A673 (cell line): ENCODE measurements around the gene INPP4A.

ENCODE experiments used
- EZH2 ChIP-seq: fragments of 200-600 bp; sonication (generic); IDR thresholded peaks from 2 replicates; pipeline ENCODE4 v1.6.1; 2017; ENCODE audit warnings: borderline replicate concordance, low read depth, mild to moderate bottlenecking, mixed read lengths, antibody characterized with exemption, low read length; ENCODE audit not compliant: poor library complexity, severe bottlenecking
- TF ChIP-seq, protein P1 (sequence below): fragments of 300-800, 200-600 bp; sonication (generic); conservative IDR thresholded peaks from 2 replicates; pipeline ENCODE4 v1.5.1; 2017; ENCODE audit warnings: low read depth, mild to moderate bottlenecking, antibody characterized with exemption, low read length, moderate library complexity, mixed read lengths

DNA sequence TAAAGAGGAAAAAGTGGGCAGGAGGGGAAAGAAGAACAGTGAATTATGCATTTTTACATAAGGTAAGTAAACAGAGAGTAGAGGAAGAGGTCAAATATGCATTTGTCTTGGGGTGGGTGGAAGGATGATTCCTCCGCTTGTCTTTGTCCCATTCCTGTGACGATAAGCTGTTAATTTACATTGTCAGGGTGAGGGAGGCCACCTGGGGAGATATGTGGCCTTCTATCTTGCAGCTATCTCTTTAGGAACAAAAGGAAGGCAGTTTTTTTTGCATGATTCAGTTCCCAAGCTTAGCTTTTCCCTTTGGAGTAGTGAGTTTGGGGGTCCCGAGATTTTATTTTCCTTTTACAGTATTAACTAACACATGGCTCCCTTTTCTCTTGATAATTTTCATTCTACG lies 2.2 kb upstream of the INPP4A start:
- TF ChIP-seq, protein P1, sequence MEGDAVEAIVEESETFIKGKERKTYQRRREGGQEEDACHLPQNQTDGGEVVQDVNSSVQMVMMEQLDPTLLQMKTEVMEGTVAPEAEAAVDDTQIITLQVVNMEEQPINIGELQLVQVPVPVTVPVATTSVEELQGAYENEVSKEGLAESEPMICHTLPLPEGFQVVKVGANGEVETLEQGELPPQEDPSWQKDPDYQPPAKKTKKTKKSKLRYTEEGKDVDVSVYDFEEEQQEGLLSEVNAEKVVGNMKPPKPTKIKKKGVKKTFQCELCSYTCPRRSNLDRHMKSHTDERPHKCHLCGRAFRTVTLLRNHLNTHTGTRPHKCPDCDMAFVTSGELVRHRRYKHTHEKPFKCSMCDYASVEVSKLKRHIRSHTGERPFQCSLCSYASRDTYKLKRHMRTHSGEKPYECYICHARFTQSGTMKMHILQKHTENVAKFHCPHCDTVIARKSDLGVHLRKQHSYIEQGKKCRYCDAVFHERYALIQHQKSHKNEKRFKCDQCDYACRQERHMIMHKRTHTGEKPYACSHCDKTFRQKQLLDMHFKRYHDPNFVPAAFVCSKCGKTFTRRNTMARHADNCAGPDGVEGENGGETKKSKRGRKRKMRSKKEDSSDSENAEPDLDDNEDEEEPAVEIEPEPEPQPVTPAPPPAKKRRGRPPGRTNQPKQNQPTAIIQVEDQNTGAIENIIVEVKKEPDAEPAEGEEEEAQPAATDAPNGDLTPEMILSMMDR, result no peak
- no peak for TF ChIP-seq EZH2
